Fibroblast of lung (primary cell): ENCODE measurements around the gene HS3ST3B1.

Source experiments
- CTCF ChIP-seq, 2 donors: IDR thresholded peaks in 1 of 2; conservative IDR thresholded peaks in 1 of 2; 1 replicate in 1 of 2; 2 replicates in 1 of 2; pipeline ENCODE4 v1.5.1; 2011 to 2012; ENCODE audit warnings: low read length in 2 of 2, control low read depth in 1 of 2, inconsistent platforms in 1 of 2, low read depth in 1 of 2, mild to moderate bottlenecking in 1 of 2
- EZH2 ChIP-seq: IDR thresholded peaks from 2 replicates; pipeline ENCODE4 v1.5.1; 2012; ENCODE audit warnings: low read length, control low read depth, mild to moderate bottlenecking; ENCODE audit errors: missing control alignments

DNA sequence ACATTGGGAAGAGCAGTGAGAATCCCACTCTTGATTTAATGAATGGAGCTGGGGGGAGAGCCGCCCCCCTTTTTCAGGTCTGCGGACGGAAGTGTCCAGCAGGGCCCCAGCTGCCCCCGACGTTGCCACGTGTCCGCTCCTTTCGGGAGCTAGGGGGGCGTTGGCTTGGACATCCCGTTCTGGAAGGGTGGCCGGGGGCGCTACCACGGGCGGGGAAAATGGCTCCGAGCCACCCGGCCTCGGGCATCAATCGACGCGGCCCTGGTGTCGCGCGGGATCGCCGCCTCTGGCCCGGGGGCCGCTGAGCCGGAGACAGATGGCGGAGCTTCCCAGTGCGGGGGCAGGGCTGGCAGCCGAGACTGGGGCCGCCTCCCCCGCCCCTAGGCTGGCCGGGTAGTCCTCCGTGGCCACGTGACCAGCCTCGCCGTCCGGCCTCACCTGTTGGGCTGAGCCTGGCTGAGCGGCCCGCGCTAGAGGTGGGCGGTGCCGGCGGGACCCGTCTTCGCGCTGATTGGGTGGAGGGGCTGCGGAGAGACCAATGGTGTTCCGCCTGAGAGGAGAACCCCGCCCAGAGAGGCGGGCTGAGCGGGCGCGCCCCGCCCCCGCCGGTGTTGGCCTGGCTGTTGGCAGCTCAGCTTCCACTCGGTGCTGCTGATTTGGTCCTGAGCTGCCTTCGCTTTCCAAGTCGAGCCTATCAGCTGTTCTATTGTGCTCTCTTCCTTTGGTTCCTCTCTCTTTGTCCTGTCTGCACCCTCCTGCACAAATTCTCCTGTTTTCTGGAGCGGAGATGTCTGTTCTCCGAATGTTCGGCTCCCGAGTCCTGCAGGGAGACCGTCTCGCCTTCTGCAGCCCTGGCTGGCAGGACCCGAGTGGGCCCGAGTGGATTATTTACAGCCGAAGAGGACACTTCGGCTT, 8.3 kb downstream of the HS3ST3B1 start:
- no peak for TF ChIP-seq EZH2
- TF ChIP-seq CTCF (conservative IDR thresholded peaks at IDR 0.05 in 1 of 2, IDR thresholded peaks at IDR 0.05 in 1 of 2; ENCODE audit: low read depth in 1 of 2, low read length in 2 of 2): no peak
